GM06990 (cell line): Measurements from ENCODE around the gene LSS.
"Not testable (repeated sequence)": the region's sequence is repeated elsewhere in the genome, so short reads cannot be mapped to it uniquely, and the experiment has no call there.

Experiments
- DNase-seq: peaks from one replicate; pipeline ENCODE4 v3.0.0-alpha.2; 2011; ENCODE audit not compliant: insufficient read length; ENCODE audit errors: extremely low read depth
- H3K27me3 ChIP-seq: replicated peaks from 2 replicates; pipeline ENCODE4 v1.6.0; 2011; ENCODE audit warnings: low read length; ENCODE audit not compliant: control insufficient read depth, insufficient read depth
- H3K36me3 ChIP-seq: 2 replicates; pipeline ENCODE4 v1.5.1; 2011; ENCODE audit warnings: low read length; ENCODE audit not compliant: control insufficient read depth, insufficient read depth
- H3K4me3 ChIP-seq: replicated peaks from 2 replicates; pipeline ENCODE4 v1.5.1; 2011; ENCODE audit warnings: low read depth, mild to moderate bottlenecking, control low read depth, low read length
- TF ChIP-seq, protein P1 (sequence below): IDR thresholded peaks from 2 replicates; pipeline ENCODE4 v1.5.1; 2011; ENCODE audit warnings: low read length, control low read depth, mild to moderate bottlenecking, inconsistent platforms; ENCODE audit not compliant: insufficient read depth, poor library complexity, severe bottlenecking

Gene LSS

DNA sequence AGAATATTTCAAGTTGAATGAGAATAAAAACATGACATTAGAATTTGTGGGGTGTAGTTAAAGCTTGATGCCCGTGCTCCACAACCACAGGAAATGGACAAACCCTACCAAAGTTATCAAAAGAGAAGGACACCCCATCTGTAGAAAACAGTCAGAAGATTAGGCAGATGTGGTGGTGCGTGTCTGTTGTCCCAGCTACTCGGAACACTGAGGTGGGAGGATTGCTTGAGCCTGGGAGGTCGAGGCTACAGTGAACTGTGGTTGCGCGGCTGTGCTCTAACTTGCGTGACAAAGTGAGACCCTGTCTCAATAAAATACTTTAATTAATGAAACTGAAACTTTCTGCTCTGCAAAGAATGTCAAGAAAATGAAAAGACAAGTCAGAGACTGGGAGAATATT, 42.9 kb downstream of the LSS start:
- TF ChIP-seq, protein P1, sequence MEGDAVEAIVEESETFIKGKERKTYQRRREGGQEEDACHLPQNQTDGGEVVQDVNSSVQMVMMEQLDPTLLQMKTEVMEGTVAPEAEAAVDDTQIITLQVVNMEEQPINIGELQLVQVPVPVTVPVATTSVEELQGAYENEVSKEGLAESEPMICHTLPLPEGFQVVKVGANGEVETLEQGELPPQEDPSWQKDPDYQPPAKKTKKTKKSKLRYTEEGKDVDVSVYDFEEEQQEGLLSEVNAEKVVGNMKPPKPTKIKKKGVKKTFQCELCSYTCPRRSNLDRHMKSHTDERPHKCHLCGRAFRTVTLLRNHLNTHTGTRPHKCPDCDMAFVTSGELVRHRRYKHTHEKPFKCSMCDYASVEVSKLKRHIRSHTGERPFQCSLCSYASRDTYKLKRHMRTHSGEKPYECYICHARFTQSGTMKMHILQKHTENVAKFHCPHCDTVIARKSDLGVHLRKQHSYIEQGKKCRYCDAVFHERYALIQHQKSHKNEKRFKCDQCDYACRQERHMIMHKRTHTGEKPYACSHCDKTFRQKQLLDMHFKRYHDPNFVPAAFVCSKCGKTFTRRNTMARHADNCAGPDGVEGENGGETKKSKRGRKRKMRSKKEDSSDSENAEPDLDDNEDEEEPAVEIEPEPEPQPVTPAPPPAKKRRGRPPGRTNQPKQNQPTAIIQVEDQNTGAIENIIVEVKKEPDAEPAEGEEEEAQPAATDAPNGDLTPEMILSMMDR: no peak
- no peak overlapping the region for H3K4me3 ChIP-seq
- no peaks in the 10 kb centered on the region; the same call in 1 of the 2 replicates for H3K36me3 ChIP-seq
- no peaks in the 10 kb centered on the region for H3K27me3 ChIP-seq
- no peak for DNase-seq

DNA sequence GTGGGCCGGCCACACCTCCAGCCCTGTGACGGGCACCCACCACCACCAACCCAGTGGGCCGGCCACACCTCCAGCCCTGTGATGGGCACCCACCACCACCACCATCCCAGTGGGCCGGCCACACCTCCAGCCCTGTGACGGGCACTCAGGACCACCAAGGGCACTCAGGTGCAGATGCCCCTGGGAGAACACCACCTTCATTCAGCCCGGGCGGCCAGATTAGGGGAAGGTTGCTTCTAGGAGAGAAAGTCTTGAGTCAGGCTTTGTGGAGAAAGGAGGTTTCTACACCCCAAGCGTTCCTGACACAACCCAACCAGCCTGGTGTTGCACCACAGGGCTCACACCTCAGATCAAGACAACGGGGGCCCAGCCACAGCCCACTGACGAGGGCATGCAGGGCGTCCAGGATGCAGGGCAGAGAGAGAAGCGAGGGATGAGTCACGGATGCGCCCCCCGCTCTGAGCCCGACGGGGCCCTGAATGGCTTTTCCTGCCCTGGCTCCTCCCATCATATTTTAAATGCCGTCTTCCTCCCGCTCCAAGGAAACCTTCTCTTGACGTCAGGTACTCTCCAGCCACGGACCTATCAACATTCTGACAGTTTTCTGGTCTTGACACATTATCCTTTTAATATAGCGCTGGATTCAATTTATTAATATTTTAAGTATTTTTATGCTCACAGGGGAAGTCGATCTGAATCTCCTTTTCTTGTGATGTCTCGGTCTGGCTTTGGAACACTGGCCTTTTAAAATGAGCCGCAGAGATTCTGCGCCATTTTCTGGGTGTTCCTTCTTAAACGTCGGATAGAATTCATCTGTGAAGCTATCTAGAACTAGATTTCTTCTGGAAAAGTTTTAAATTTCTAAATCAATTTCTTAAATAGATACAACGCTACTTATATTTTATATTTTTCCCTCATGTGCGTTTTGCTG, 43.7 kb downstream of the LSS start:
- TF ChIP-seq, protein P1: no peak
- H3K36me3 ChIP-seq: no peaks in the 10 kb centered on the region; the same call in 1 of the 2 replicates
- H3K4me3 ChIP-seq: peak overlapping the region; percentile 79
- DNase-seq: peak; percentile 92
- H3K27me3 ChIP-seq: no peaks in the 10 kb centered on the region

DNA sequence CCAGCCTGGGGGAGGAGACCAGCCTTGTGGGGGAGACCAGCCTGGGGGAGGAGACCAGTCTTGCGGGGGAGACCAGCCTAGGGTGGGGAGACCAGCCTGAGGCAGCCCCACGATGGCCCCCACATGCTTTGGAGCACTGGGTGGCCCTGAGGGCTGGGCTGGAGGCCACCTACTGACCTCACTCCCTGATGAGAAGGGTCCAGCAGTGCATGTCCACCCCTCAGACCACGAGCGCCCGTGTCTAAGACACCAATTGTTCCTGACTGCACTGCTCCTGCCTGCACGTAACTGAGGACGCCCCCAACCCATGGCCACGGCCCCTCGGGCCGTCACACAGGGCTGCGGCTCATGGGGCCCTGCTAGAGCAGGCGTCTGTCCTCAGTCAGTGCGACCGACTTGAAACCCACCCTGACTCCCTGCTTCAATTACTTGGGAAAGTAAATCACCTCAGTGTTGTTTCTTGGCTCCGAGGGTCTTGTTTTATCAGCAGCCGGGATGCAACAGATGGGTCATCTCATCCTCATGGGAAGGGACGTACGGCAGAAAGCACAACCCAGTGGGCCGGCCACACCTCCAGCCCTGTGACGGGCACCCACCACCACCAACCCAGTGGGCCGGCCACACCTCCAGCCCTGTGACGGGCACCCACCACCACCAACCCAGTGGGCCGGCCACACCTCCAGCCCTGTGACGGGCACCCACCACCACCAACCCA, 44.5 kb downstream of the LSS start, which contains the start of gene SPATC1L:
SPATC1L (minus strand) TSS at position 550 of the 715 bp plus-strand sequence. CDS start 1,643 bp downstream, outside the sequence.
- H3K36me3 ChIP-seq: no peaks in the 10 kb centered on the region; the same call in 1 of the 2 replicates
- no peaks in the 10 kb centered on the region for H3K27me3 ChIP-seq
- DNase-seq: peak; percentile 85
- TF ChIP-seq, protein P1: no peak
- peak within 1 kb of the TSS; percentile 95 for H3K4me3 ChIP-seq

DNA sequence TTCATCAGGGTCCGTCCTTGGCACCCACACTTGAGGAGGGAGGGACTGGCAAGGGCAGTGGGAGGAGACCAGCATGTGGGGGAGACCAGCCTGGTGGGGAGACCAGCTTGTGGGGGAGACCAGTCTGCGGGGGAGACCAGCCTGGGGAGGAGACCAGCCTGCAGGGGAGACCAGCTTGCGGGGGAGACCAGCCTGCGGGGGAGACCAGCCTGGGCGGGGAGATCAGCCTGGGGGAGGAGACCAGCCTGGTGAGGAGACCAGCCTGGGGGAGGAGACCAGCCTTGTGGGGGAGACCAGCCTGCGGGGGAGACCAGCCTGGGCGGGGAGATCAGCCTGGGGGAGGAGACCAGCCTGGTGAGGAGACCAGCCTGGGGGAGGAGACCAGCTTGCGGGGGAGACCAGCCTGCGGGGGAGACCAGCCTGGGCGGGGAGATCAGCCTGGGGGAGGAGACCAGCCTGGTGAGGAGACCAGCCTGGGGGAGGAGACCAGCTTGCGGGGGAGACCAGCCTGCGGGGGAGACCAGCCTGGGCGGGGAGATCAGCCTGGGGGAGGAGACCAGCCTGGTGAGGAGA, 45.2 kb downstream of the LSS start:
- not testable (repeated sequence) for H3K27me3 ChIP-seq, H3K36me3 ChIP-seq, DNase-seq
- peak overlapping the region; percentile 95 for H3K4me3 ChIP-seq

DNA sequence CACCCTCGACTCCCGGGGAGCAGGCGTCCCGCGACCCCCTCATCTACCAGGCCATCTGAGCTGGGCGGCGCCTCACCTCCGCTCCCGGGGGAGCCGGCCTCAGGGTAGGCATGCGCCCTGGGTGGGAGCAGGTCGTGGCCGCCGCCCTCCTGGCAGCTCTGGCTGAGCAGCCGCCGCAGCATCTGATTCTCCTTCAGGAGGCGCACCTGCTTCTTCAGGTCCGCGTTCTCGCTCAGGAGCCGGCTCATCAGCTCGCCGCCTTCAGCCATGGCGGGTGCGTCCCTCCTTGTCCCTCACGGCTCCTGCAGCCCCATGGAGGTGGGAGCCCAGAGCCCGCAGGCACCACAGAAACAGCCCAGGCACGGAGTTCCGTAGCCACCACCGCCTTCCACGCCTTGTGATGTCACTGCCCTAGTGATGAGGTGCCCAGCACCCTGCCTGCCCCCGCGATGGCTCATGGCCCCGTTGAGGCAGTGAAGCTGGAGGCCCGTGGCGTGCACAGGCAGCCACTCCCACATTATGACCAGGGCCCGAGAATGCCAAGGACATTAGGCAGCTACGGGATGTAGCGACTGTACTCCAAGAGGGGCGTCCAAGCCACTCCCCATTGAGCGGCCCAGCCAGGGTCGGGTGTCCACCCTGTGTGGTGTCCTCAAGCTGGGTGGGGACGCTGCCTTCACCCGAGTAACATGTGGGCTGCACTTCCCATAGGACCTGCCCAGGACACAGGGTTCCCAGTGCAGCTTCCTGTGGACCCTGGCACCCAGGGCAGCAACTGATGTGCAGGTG, 45.8 kb downstream of the LSS start:
- no peak for DNase-seq
- TF ChIP-seq, protein P1: no peak
- H3K4me3 ChIP-seq: no peak overlapping the region
- no peaks in the 10 kb centered on the region for H3K27me3 ChIP-seq
- no peaks in the 10 kb centered on the region for H3K36me3 ChIP-seq
